Fibroblast of skin of scalp (primary cell): Measurements from ENCODE around the gene LIN7A.
A peak's percentile ranks its signal among the peaks of the same experiment; 100 is the strongest.

Source experiments
- DNase-seq: peaks from one replicate; pipeline ENCODE4 v3.0.0-alpha.2; 2013

Gene LIN7A

GRCh38 chr12:80858356-80858755 lies 79.4 kb downstream of the LIN7A start:
- peak; percentile 71 for DNase-seq

GRCh38 chr12:80857311-80857710 lies 80.4 kb downstream of the LIN7A start:
- peak; percentile 86 for DNase-seq

GRCh38 chr12:80849337-80849736 lies 88.4 kb downstream of the LIN7A start:
- DNase-seq: no peak

GRCh38 chr12:80848858-80849257 lies 88.9 kb downstream of the LIN7A start:
- DNase-seq: no peak

GRCh38 chr12:80847575-80847974 lies 90.2 kb downstream of the LIN7A start:
- DNase-seq: no peak

GRCh38 chr12:80846952-80847351 lies 90.8 kb downstream of the LIN7A start:
- DNase-seq: no peak

- no peak for DNase-seq
These were observed 92.1 kb downstream of the LIN7A start for GRCh38 chr12:80845639-80846038.

- no peak for DNase-seq
These were observed 93.8 kb downstream of the LIN7A start for GRCh38 chr12:80843969-80844368.

- peak; percentile 4 for DNase-seq
These were observed 99.0 kb downstream of the LIN7A start for GRCh38 chr12:80838708-80839107.

- no peak for DNase-seq
These were observed 99.6 kb downstream of the LIN7A start for GRCh38 chr12:80838024-80838658.

- peak; percentile 80 for DNase-seq
These were observed 100.3 kb downstream of the LIN7A start for GRCh38 chr12:80837342-80837978.

- no peak for DNase-seq
These were observed 103.0 kb downstream of the LIN7A start for GRCh38 chr12:80834724-80835123.

GRCh38 chr12:80830533-80831088 lies 107.1 kb downstream of the LIN7A start:
- no peak for DNase-seq

- DNase-seq: peak; percentile 16
These were observed 108.0 kb downstream of the LIN7A start for GRCh38 chr12:80829767-80830166.

GRCh38 chr12:80825506-80825905 lies 112.2 kb downstream of the LIN7A start:
- no peak for DNase-seq

- no peak for DNase-seq
These were observed 114.3 kb downstream of the LIN7A start for GRCh38 chr12:80823393-80823792.

- no peak for DNase-seq
These were observed 116.2 kb downstream of the LIN7A start for GRCh38 chr12:80821513-80822000.

GRCh38 chr12:80818878-80819277 lies 118.9 kb downstream of the LIN7A start:
- no peak for DNase-seq

- no peak for DNase-seq
These were observed 122.4 kb downstream of the LIN7A start for GRCh38 chr12:80815351-80815750.

- DNase-seq: no peak
These were observed 123.3 kb downstream of the LIN7A start for GRCh38 chr12:80814453-80814852.

- no peak for DNase-seq
These were observed 123.9 kb downstream of the LIN7A start for GRCh38 chr12:80813820-80814219.

- DNase-seq: no peak
These were observed 125.6 kb downstream of the LIN7A start for GRCh38 chr12:80811957-80812708.

GRCh38 chr12:80810874-80811273 lies 126.9 kb downstream of the LIN7A start:
- no peak for DNase-seq
